Duodenal mucosa (tissue), 2 donors: Measurements from ENCODE around the gene JAZF1.
"Not testable (repeated sequence)": the region's sequence is repeated elsewhere in the genome, so short reads cannot be mapped to it uniquely, and the experiment has no call there.

Experiments used
- H3K27ac ChIP-seq: one replicate; pipeline ENCODE4 v1.7.0; 2013; ENCODE audit warnings: low read depth, low read length
- H3K27me3 ChIP-seq, 2 donors: one replicate each; pipeline ENCODE4 v1.7.0; 2013; ENCODE audit warnings: low read length in 2 of 2, control low read depth in 1 of 2; ENCODE audit not compliant: insufficient read depth in 2 of 2, control insufficient read depth in 1 of 2
- H3K36me3 ChIP-seq, 2 donors: one replicate each; pipeline ENCODE4 v1.7.0; 2013; ENCODE audit warnings: low read length in 2 of 2, control low read depth in 1 of 2; ENCODE audit not compliant: insufficient read depth in 2 of 2, control insufficient read depth in 1 of 2
- H3K4me1 ChIP-seq, 2 donors: one replicate each; pipeline ENCODE4 v1.7.0; 2013; ENCODE audit warnings: low read length in 2 of 2, control low read depth in 1 of 2; ENCODE audit not compliant: insufficient read depth in 2 of 2, control insufficient read depth in 1 of 2
- H3K4me3 ChIP-seq, 2 donors: one replicate each; pipeline ENCODE4 v1.7.0; 2013; ENCODE audit warnings: low read length in 2 of 2, low read depth in 1 of 2
- H3K9ac ChIP-seq, 2 donors: one replicate each; pipeline ENCODE4 v1.7.0; 2013; ENCODE audit warnings: low read length in 2 of 2, low read depth in 1 of 2
- H3K9me3 ChIP-seq, 2 donors: one replicate each; pipeline ENCODE4 v1.7.0; 2013; ENCODE audit warnings: low read length in 2 of 2, control low read depth in 1 of 2; ENCODE audit not compliant: control insufficient read depth in 1 of 2

The JAZF1 gene

GRCh38 chr7:27866828-27867672 lies 313.5 kb downstream of the JAZF1 start:
- no peak overlapping the region for H3K27ac ChIP-seq
- H3K9me3 ChIP-seq, result no peaks in the 10 kb centered on the region
- H3K27me3 ChIP-seq, result no peaks in the 10 kb centered on the region
- no peaks in the 10 kb centered on the region for H3K36me3 ChIP-seq
- no peak overlapping the region for H3K4me3 ChIP-seq
- H3K4me1 ChIP-seq, result no peaks in the 10 kb centered on the region
- H3K9ac ChIP-seq, result no peak overlapping the region

- H3K9me3 ChIP-seq, result no peaks in the 10 kb centered on the region
Measured at GRCh38 chr7:27866256-27866655, 314.3 kb downstream of the JAZF1 start.

GRCh38 chr7:27863880-27864279 lies 316.7 kb downstream of the JAZF1 start:
- Histone ChIP-seq H3K9ac (no peak overlapping the region), H3K4me3 (no peak overlapping the region), H3K27me3 (no peaks in the 10 kb centered on the region), H3K4me1 (no peaks in the 10 kb centered on the region), H3K9me3 (no peaks in the 10 kb centered on the region), H3K27ac (no peak overlapping the region), H3K36me3 (no peaks in the 10 kb centered on the region)

More at GRCh38 chr7:27866256-27866655, 314.3 kb downstream of the JAZF1 start:
- Histone ChIP-seq H3K4me3 (no peak overlapping the region), H3K4me1 (no peaks in the 10 kb centered on the region), H3K36me3 (no peaks in the 10 kb centered on the region), H3K9ac (no peak overlapping the region), H3K27ac (no peak overlapping the region), H3K27me3 (no peaks in the 10 kb centered on the region)

GRCh38 chr7:27861747-27862146 lies 318.8 kb downstream of the JAZF1 start:
- no peaks in the 10 kb centered on the region for H3K27me3 ChIP-seq
- H3K9ac ChIP-seq, result no peak overlapping the region
- H3K4me3 ChIP-seq, result no peak overlapping the region
- no peaks in the 10 kb centered on the region for H3K36me3 ChIP-seq
- H3K27ac ChIP-seq, result no peak overlapping the region
- no peaks in the 10 kb centered on the region for H3K9me3 ChIP-seq
- H3K4me1 ChIP-seq, result no peaks in the 10 kb centered on the region

GRCh38 chr7:27860800-27861199 lies 319.8 kb downstream of the JAZF1 start:
- Histone ChIP-seq H3K9ac (no peak overlapping the region), H3K27me3 (no peaks in the 10 kb centered on the region), H3K36me3 (no peaks in the 10 kb centered on the region), H3K9me3 (no peaks in the 10 kb centered on the region), H3K27ac (no peak overlapping the region), H3K4me3 (no peak overlapping the region), H3K4me1 (no peaks in the 10 kb centered on the region)

- not testable (repeated sequence) for H3K36me3 ChIP-seq, H3K4me1 ChIP-seq, H3K9ac ChIP-seq, H3K4me3 ChIP-seq, H3K27ac ChIP-seq, H3K27me3 ChIP-seq, H3K9me3 ChIP-seq
Measured at GRCh38 chr7:27856703-27857485, 323.7 kb downstream of the JAZF1 start.

GRCh38 chr7:27850531-27850930 lies 330.1 kb downstream of the JAZF1 start:
- H3K27me3 ChIP-seq, result no peaks in the 10 kb centered on the region
- no peak overlapping the region for H3K27ac ChIP-seq
- H3K36me3 ChIP-seq, result no peaks in the 10 kb centered on the region

GRCh38 chr7:27846388-27846787 lies 334.2 kb downstream of the JAZF1 start:
- no peaks in the 10 kb centered on the region for H3K36me3 ChIP-seq
- no peak overlapping the region for H3K9ac ChIP-seq
- H3K4me3 ChIP-seq, result no peak overlapping the region
- H3K4me1 ChIP-seq, result no peaks in the 10 kb centered on the region
- no peaks in the 10 kb centered on the region for H3K9me3 ChIP-seq
- H3K27me3 ChIP-seq, result no peaks in the 10 kb centered on the region
- no peak overlapping the region for H3K27ac ChIP-seq

More at GRCh38 chr7:27850531-27850930, 330.1 kb downstream of the JAZF1 start:
- Histone ChIP-seq H3K9me3 (no peaks in the 10 kb centered on the region), H3K4me3 (no peak overlapping the region), H3K9ac (no peak overlapping the region), H3K4me1 (no peaks in the 10 kb centered on the region)

GRCh38 chr7:27843584-27844305 lies 336.9 kb downstream of the JAZF1 start:
- Histone ChIP-seq H3K9ac (no peak overlapping the region), H3K4me1 (no peaks in the 10 kb centered on the region), H3K9me3 (no peaks in the 10 kb centered on the region), H3K36me3 (no peaks in the 10 kb centered on the region), H3K4me3 (no peak overlapping the region), H3K27me3 (no peaks in the 10 kb centered on the region), H3K27ac (no peak overlapping the region)

- H3K4me1 ChIP-seq, result no peaks in the 10 kb centered on the region
- H3K4me3 ChIP-seq, result no peak overlapping the region
- no peaks in the 10 kb centered on the region for H3K36me3 ChIP-seq
Measured at GRCh38 chr7:27842851-27843250, 337.7 kb downstream of the JAZF1 start.

More at GRCh38 chr7:27842851-27843250, 337.7 kb downstream of the JAZF1 start:
- H3K9me3 ChIP-seq, result no peaks in the 10 kb centered on the region
- H3K27me3 ChIP-seq, result no peaks in the 10 kb centered on the region
- no peak overlapping the region for H3K9ac ChIP-seq
- no peak overlapping the region for H3K27ac ChIP-seq
